ENCODE results near the gene METTL4.

DNA sequence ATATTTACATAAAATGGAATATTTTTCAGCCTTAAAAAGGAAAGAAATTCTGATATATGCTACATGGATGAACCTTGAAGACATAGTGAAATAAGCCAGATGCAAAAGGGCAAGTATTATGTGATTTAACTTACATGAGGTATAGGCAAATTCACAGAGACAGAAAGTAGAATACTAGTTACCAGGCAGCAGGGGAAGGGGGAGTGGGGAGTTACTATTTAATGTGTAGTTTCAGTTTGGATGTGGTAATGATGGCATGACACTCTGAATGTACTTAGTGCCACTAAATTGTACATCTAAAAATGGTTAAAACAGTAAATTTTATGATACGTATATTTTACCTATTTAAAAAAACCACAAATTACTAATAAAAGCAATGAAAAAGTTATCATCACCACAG lies 12.1 kb downstream of the METTL4 start:
- no peak for TF ChIP-seq CTCF (IDR thresholded peaks at IDR 0.05)
- no peak for TF ChIP-seq POLR2AphosphoS5 (IDR thresholded peaks at IDR 0.05)
- no peak for TF ChIP-seq POLR2A (IDR thresholded peaks at IDR 0.05)
- no peak for TF ChIP-seq EP300 (IDR thresholded peaks at IDR 0.05; ENCODE audit: low read depth)

Measured in transverse colon (tissue), 4 donors.